Testis (tissue), 3 donors: Measurements from ENCODE around the gene CFAP46. TPM values are rescaled to one million over a fixed set of nuclear protein-coding genes. Genes with fewer than 3 reads are reported as not detected.
"Not testable (repeated sequence)": the region's sequence is repeated elsewhere in the genome, so short reads cannot be mapped to it uniquely, and the experiment has no call there.

ENCODE experiments used
- DNase-seq: peaks from one replicate; pipeline ENCODE4 v3.0.0-alpha.2; 2019
- H3K27ac ChIP-seq, 2 donors: fragments of 200-600 bp; sonication (generic); one replicate each; pipeline ENCODE4 v1.5.1; 2019
- H3K27me3 ChIP-seq: fragments of 200-600 bp; sonication (generic); one replicate; pipeline ENCODE4 v1.5.1; 2019
- H3K36me3 ChIP-seq: fragments of 200-600 bp; sonication (generic); one replicate; pipeline ENCODE4 v1.5.1; 2017; ENCODE audit warnings: low read depth; ENCODE audit errors: missing control alignments
- H3K4me1 ChIP-seq: fragments of 200-600 bp; sonication (generic); one replicate; pipeline ENCODE4 v1.5.1; 2019
- H3K4me3 ChIP-seq, 2 donors: fragments of 200-600 bp; sonication (generic); one replicate each; pipeline ENCODE4 v1.5.1; 2017 to 2019
- H3K9me3 ChIP-seq: fragments of 200-600 bp; sonication (generic); one replicate; pipeline ENCODE4 v1.5.1; 2017
- CTCF ChIP-seq, 3 experiments: fragments of 450-650 bp in 2 of 3; fragments of 200-600 bp in 1 of 3; sonication (generic) in 1 of 3; IDR thresholded peaks; one replicate each; pipeline ENCODE4 v1.5.1; 2016 to 2019; ENCODE audit warnings: antibody characterized with exemption in 3 of 3, mild to moderate bottlenecking in 2 of 3, moderate library complexity in 1 of 3
- POLR2A ChIP-seq: fragments of 450-650 bp; IDR thresholded peaks from one replicate; pipeline ENCODE4 v1.6.1; 2017; ENCODE audit warnings: antibody characterized with exemption, mild to moderate bottlenecking, moderate library complexity
- WGBS, 2 donors: methylation state at CpG; one replicate each; pipeline ENCODE4 v1.1.5; 2018; 5-methylcytosine and 5-hydroxymethylcytosine counted together
- intact Hi-C: fragments of 100-400 bp; cut with DNase I; formaldehyde crosslinking; loops from one replicate; pipeline ENCODE4 v1.15.1; 2023; ENCODE audit warnings: low total_unique reads
- polyA plus RNA-seq: library from polyadenylated mRNA; stranded (reverse); fragments of 350-450 nt; fragmentation: Illumina TruSeq; extraction: RNeasy Lipid Tissue Mini Kit (QIAGEN cat#74804); gene quantifications from one replicate; pipeline ENCODE4 v1.2.3, GENCODE V29; 2014; ENCODE audit warnings: low read depth, low replicate concordance; ENCODE audit not compliant: insufficient read depth
- total RNA-seq, 2 donors: library from RNA; depleted of rRNA; stranded (reverse); fragments of >200 nt; gene quantifications; one replicate each; pipeline ENCODE4 v1.2.3, GENCODE V29; 2016

CFAP46 gene
- total and polyA plus RNA-seq, 3 donors from 2014 or later = 36.0 to 67.6 (median 59.0) TPM

DNA sequence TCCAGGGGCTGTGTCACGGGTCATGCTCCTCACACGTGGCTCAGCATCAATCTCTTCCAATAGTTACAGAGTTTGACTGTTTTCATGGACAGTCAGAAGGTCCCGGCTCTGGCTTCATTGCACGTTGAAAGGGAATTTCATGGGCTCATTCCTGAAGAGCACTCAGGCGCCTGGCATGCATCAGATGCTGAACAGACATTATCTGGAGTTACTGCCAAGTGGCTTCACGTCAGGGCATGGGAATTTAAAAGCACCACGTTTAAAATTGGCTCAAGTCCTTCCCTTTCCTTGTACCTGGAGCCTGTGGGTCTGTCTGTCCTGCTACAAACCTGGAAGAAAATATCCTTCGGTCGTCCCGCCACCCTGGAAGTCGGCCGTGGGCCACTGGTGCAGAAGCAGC lies 50.4 kb downstream of the CFAP46 start:
- DNase-seq = no peak
- H3K27ac ChIP-seq = no peak overlapping the region
- no peaks in the 10 kb centered on the region for H3K4me1 ChIP-seq
- TF ChIP-seq CTCF (IDR thresholded peaks at IDR 0.05) (no peak), POLR2A (no peak)
- no peaks in the 10 kb centered on the region for H3K27me3 ChIP-seq
- no peaks in the 10 kb centered on the region for H3K9me3 ChIP-seq
- 64 to 68% methylated on average over 12 of the region's 12 CpGs for WGBS, 2 donors
- intact Hi-C loops = no loop called here
- H3K36me3 ChIP-seq = no peaks in the 10 kb centered on the region
- no peak overlapping the region for H3K4me3 ChIP-seq

DNA sequence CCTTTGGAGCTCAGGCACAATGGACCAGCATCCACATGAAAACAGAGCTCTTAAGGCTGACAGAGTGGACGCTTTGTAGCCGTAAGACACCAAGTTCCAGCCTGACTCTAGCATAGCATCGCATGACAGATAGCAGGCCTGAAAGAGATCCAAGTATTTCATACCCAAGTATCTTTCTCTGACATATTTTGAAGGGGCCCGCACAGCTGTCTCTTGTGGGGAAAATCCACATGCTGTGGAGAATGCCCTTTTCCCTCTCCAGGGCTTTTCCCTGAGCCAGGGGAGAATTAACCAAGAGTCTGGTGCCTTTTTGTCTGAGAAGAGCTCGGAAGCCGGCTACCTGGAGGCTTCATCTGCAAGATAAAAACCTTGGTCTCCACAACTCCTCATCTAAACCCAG lies 51.0 kb downstream of the CFAP46 start:
- no peak for DNase-seq
- Histone ChIP-seq H3K27ac (no peak overlapping the region), H3K9me3 (no peaks in the 10 kb centered on the region), H3K36me3 (no peaks in the 10 kb centered on the region), H3K27me3 (no peaks in the 10 kb centered on the region), H3K4me3 (no peak overlapping the region), H3K4me1 (no peaks in the 10 kb centered on the region)
- no peak for TF ChIP-seq POLR2A
- TF ChIP-seq CTCF (IDR thresholded peaks at IDR 0.05) = no peak
- intact Hi-C loops = no loop called here
- WGBS, 2 donors = 88 to 92% methylated on average over 6 of the region's 6 CpGs

GRCh38 chr10:132890301-132890700 lies 52.1 kb downstream of the CFAP46 start:
- Histone ChIP-seq H3K4me3 (no peak overlapping the region), H3K9me3 (no peaks in the 10 kb centered on the region), H3K27me3 (no peaks in the 10 kb centered on the region), H3K4me1 (no peaks in the 10 kb centered on the region), H3K27ac (no peak overlapping the region), H3K36me3 (no peaks in the 10 kb centered on the region)
- TF ChIP-seq CTCF (IDR thresholded peaks at IDR 0.05) = no peak
- no peak for TF ChIP-seq POLR2A
- 81 to 86% methylated on average over 6 to 9 of the region's 9 CpGs for WGBS, 2 donors
- no peak for DNase-seq
- intact Hi-C loops = no loop called here

GRCh38 chr10:132889556-132889955 lies 52.8 kb downstream of the CFAP46 start:
- Histone ChIP-seq H3K4me3 (no peak overlapping the region), H3K4me1 (no peaks in the 10 kb centered on the region), H3K27me3 (no peaks in the 10 kb centered on the region), H3K9me3 (no peaks in the 10 kb centered on the region), H3K36me3 (no peaks in the 10 kb centered on the region), H3K27ac (no peak overlapping the region)
- DNase-seq = no peak
- TF ChIP-seq CTCF (IDR thresholded peaks at IDR 0.05) = no peak
- TF ChIP-seq POLR2A = no peak
- intact Hi-C loops = no loop called here
- 73 to 74% methylated on average over 14 to 16 of the region's 16 CpGs for WGBS, 2 donors

DNA sequence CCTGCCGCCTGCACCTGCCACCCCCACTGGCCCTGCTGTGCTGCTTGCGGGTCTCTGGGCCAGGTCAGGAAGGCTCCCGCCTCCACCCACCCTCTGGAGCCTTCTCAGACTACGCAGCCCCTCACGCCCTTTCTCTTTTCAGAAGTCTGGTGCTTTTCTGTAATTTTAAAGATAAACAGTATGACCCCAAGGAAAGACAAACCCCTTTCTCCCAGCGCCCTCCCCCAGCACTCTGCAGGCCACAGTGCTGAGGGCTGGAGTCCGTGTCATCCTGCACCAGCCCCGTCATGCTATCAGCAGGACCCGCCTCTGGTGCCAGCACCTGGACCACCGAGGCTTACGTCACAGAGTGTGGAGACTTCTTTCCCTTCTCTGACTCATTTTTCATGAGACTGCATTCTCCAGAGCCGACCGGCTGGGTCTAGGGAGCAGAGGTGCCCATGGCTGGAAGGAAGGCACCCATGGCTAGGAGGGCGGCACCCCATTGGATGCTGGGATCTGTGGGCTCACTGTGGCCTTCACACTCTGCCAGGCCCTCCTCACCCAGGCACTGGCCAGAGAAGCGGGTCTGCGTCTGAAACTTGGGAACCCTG lies 53.4 kb downstream of the CFAP46 start:
- Histone ChIP-seq H3K36me3 (no peaks in the 10 kb centered on the region), H3K4me3 (no peak overlapping the region), H3K4me1 (no peaks in the 10 kb centered on the region), H3K9me3 (no peaks in the 10 kb centered on the region), H3K27me3 (no peaks in the 10 kb centered on the region), H3K27ac (no peak overlapping the region)
- intact Hi-C loops = no loop called here
- WGBS, 2 donors = 82 to 87% methylated on average over 16 of the region's 16 CpGs
- no peak for TF ChIP-seq CTCF (IDR thresholded peaks at IDR 0.05)
- TF ChIP-seq POLR2A = no peak
- DNase-seq = no peak

- H3K36me3 ChIP-seq, H3K4me1 ChIP-seq, intact Hi-C loops, H3K27me3 ChIP-seq, H3K9me3 ChIP-seq, H3K27ac ChIP-seq, DNase-seq, H3K4me3 ChIP-seq: not testable (repeated sequence)
- 85 to 95% methylated on average over 14 to 15 of the region's 16 CpGs for WGBS, 2 donors
These were observed 53.9 kb downstream of the CFAP46 start for GRCh38 chr10:132888446-132888845.
